Measurements from ENCODE around the gene HNF4A.

HNF4A gene

DNA sequence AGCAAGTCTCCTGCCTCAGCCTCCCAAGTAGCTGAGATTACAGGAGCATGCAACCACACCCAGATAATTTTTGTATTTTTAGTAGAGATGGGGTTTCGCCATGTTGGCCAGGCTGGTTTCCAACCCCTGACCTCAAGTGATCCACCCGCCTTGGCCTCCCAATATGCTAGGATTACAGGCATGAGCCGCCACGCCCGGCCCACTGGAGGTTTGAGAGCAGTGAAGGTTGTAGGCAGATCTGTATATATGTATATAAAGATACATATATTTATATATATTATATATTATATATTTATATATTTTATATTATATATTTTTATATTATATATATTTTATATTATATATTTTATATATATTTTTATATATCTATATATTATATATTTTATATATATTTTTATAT, 82.0 kb downstream of the HNF4A start:
- Histone ChIP-seq H3K4me1 (ENCODE audit: control insufficient read depth, insufficient read depth, low read length) (no peaks in the 10 kb centered on the region), H3K27ac (ENCODE audit: low read depth, low read length) (no peak overlapping the region), H3K36me3 (ENCODE audit: control insufficient read depth, insufficient read depth, low read length) (no peaks in the 10 kb centered on the region), H3K4me3 (ENCODE audit: low read depth, low read length) (no peak overlapping the region), H3K27me3 (ENCODE audit: control insufficient read depth, insufficient read depth, low read length) (no peaks in the 10 kb centered on the region; the same call in 1 of the 2 replicates), H3K9me3 (ENCODE audit: control insufficient read depth, insufficient read depth, low read length) (no peaks in the 10 kb centered on the region), H3K9ac (ENCODE audit: low read depth, low read length) (no peak overlapping the region)

DNA sequence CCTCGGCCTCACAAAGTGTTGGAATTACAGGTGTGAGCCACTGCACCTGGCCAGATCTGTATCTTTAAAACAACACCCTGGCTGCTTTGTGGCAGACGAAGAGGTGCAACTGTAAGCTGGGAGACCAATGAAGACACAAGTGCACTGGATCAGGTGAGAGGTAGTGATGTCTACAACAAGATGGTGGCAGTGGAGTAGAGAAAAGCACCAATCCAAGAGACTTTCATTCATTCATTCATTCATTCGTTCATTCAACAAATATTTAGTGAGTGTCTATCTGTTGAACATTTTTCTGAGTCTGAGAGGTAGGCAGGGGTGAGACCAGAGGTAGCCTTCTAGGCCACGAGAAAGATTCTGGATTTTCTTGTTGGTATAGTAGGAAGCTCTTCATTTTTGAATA, 83.3 kb downstream of the HNF4A start:
- Histone ChIP-seq H3K36me3 (ENCODE audit: control insufficient read depth, insufficient read depth, low read length) (no peaks in the 10 kb centered on the region), H3K9ac (ENCODE audit: low read depth, low read length) (no peak overlapping the region), H3K27me3 (ENCODE audit: control insufficient read depth, insufficient read depth, low read length) (no peaks in the 10 kb centered on the region; the same call in 1 of the 2 replicates), H3K9me3 (ENCODE audit: control insufficient read depth, insufficient read depth, low read length) (no peaks in the 10 kb centered on the region), H3K27ac (ENCODE audit: low read depth, low read length) (no peak overlapping the region), H3K4me1 (ENCODE audit: control insufficient read depth, insufficient read depth, low read length) (no peaks in the 10 kb centered on the region), H3K4me3 (ENCODE audit: low read depth, low read length) (no peak overlapping the region)

DNA sequence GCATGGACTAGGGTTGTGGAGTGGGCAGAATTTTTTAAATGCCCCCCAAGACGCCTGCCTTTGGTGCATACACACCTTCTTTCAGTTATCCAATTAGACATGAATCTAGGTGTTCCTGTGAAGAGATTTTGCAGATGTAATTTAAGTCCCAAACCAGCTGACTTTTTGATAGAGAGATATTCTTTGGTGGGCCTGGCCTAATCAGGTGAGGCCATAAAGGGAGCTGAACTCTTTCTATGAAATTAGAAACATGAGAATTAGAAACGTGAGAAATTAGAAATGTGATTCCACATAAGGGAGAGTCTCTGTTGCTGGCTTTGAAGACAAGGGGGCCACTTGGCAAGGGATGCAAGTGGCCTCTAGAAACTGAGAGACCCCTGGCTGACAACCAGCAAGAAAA, 83.8 kb downstream of the HNF4A start:
- Histone ChIP-seq H3K9ac (ENCODE audit: low read depth, low read length) (no peak overlapping the region), H3K4me1 (ENCODE audit: control insufficient read depth, insufficient read depth, low read length) (no peaks in the 10 kb centered on the region)

DNA sequence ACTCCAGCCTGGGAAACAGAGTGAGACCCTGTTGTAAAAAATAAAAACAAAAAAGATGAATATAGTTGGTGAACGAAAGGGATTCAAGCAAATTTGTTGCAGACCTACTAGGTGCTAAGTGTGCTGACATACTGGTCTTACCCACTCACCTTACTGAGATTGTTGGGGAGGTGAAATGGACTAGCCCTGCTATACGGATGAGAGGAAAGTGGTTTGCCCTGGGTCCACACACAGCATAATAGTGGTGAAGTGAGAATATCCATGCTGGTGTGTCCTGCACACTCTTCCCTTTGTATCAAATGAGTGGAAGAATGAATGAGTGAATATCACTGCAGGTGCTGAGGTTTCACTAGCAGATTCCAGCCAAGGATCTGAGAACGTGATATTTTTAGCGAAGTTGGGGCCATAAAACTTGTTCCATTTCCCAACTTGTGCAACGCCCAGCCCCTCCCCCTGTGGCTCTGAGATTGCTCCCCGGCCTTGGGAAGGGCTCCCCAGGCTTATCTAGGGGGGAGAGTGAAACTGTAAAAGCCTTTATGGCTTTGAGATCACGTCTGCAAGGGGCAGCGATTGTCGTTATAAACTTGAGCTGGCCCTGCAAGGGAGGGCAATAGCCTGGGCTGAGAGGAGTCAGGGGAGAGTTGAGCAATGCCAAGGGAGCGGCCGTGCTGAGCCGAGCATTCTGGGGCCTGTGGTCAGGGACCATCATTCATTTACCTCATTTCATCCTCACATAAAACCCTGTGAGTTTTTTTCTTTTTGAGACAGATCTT, 87.0 kb downstream of the HNF4A start:
- Histone ChIP-seq H3K27me3 (ENCODE audit: control insufficient read depth, insufficient read depth, low read length) (no peaks in the 10 kb centered on the region), H3K36me3 (ENCODE audit: control insufficient read depth, insufficient read depth, low read length) (no peaks in the 10 kb centered on the region), H3K9ac (ENCODE audit: low read depth, low read length) (no peak overlapping the region), H3K27ac (ENCODE audit: low read depth, low read length) (no peak overlapping the region), H3K4me3 (ENCODE audit: low read depth, low read length) (no peak overlapping the region), H3K4me1 (ENCODE audit: control insufficient read depth, insufficient read depth, low read length) (no peaks in the 10 kb centered on the region), H3K9me3 (ENCODE audit: control insufficient read depth, insufficient read depth, low read length) (no peaks in the 10 kb centered on the region)

More for the DNA sequence above, 83.8 kb downstream of the HNF4A start:
- Histone ChIP-seq H3K9me3 (ENCODE audit: control insufficient read depth, insufficient read depth, low read length) (no peaks in the 10 kb centered on the region), H3K27ac (ENCODE audit: low read depth, low read length) (no peak overlapping the region), H3K27me3 (ENCODE audit: control insufficient read depth, insufficient read depth, low read length) (no peaks in the 10 kb centered on the region), H3K36me3 (ENCODE audit: control insufficient read depth, insufficient read depth, low read length) (no peaks in the 10 kb centered on the region), H3K4me3 (ENCODE audit: low read depth, low read length) (no peak overlapping the region)

DNA sequence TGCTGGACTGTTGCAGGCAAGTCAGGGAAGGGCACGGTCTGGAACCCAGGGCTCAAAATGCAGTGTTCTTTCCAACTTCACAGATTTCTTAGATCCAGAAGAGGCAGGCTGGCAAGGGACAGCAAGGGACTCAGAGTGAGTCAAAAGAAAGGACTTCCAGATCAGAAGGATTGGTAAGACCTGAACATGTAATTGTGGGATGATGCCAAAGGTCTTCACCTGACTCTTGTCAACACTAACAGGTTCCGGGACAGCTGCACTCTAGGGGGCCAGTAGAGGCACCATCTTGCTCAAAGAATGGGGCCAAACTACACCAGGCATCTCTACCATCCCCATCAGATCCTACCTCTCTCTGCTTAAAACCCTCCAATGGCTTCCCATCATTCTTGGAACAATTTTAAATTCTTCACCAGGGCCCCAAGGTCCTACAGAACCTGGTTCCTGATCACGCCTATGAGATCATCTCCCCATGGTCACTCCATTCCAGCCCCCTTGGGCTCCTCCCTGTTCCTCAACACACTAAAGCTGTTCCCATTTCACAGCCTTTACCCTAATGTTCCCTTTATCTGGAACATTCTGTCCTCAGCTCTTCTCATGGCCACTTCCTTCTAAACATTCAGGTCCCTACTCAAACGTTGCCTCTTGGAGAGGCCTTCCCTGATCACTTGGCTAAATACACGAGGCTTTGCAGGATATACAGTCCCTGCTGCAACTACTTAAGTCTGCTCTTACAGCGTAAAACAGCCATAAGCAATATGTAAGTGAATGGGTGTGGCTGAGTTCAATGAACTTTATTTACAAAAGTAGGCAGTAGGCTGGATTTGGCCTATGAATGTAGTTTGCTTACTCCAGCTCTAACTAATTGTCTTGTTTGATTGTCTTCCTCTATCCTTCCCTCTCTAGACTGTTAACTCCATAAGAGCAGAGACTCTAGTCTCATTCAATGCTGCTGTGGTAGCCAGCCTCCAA, 90.5 kb downstream of the HNF4A start:
- Histone ChIP-seq H3K9me3 (ENCODE audit: control insufficient read depth, insufficient read depth, low read length) (no peaks in the 10 kb centered on the region), H3K4me3 (ENCODE audit: low read depth, low read length) (no peak overlapping the region), H3K27ac (ENCODE audit: low read depth, low read length) (no peak overlapping the region), H3K36me3 (ENCODE audit: control insufficient read depth, insufficient read depth, low read length) (no peaks in the 10 kb centered on the region), H3K27me3 (ENCODE audit: control insufficient read depth, insufficient read depth, low read length) (no peaks in the 10 kb centered on the region), H3K4me1 (ENCODE audit: control insufficient read depth, insufficient read depth, low read length) (no peaks in the 10 kb centered on the region), H3K9ac (ENCODE audit: low read depth, low read length) (no peak overlapping the region)

DNA sequence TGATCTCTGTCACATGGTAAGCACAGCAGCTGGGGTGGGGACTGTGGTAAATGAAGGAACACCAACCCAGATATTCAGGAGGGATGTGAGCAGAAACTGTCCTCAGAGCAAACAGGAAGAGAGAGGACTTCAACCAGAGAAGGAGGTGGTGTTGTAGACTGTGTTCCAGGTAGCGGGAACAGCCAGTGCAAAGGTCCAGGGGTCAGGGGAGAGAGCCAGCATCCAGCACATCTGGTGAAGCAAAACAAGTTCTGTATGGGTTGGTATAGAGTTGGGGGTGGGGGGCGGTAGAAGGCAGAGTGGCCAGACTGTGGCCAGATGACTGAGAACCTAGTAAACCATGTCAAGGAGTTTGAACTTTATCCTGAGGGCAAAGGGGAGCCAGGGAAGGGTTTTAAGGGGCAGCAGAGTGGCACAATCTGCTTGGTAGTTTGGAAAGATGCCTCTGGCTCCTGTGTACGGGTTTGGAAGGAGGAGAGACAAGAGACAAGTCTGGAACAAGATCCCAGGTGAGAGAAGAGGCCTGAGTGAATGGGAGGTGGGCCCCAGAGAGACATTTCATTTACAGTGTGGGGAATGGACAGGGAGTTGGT, 92.4 kb downstream of the HNF4A start:
- Histone ChIP-seq H3K27ac (ENCODE audit: low read depth, low read length) (no peak overlapping the region), H3K4me3 (ENCODE audit: low read depth, low read length) (no peak overlapping the region), H3K27me3 (ENCODE audit: control insufficient read depth, insufficient read depth, low read length) (no peaks in the 10 kb centered on the region), H3K36me3 (ENCODE audit: control insufficient read depth, insufficient read depth, low read length) (no peaks in the 10 kb centered on the region), H3K9ac (ENCODE audit: low read depth, low read length) (no peak overlapping the region), H3K9me3 (ENCODE audit: control insufficient read depth, insufficient read depth, low read length) (no peaks in the 10 kb centered on the region), H3K4me1 (ENCODE audit: control insufficient read depth, insufficient read depth, low read length) (no peaks in the 10 kb centered on the region)

DNA sequence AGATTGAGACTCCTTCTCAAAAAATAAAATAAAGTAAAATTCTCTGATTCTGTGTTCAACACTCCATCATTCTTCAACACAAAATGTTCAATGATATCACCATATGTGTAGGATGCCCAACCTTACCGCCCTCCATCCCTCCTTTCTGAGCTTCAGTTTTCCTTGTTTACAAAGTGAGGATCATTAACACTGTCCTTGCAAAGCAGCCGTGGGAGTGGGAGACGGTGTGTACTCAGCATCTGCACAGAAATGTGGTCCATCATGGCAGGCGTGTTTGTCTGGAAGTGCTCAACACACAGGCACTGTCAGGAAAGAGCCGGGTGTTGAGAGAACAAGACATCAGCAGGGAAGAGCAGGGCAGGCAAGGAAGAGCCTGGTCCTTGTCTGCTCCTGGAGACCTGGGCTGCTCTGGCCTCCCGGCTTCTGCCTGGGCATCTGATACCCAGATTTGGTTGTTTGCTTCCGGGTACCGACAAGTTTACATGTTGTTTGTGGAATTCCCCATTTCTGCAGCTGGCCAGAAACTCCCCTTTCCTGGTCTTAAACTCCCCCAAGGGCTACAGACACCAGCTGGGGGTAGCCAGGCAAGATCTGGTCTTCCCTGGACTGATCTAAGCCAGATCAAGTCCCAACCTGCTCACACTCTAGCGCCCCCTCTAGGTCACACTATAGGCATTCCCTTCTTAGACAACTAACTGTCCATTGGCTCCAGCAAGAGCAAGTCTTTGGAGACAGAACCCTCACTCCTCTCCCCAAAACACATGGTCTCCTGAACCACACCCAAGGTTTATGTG, 93.5 kb downstream of the HNF4A start:
- Histone ChIP-seq H3K4me3 (ENCODE audit: low read depth, low read length) (no peak overlapping the region), H3K9ac (ENCODE audit: low read depth, low read length) (no peak overlapping the region), H3K27ac (ENCODE audit: low read depth, low read length) (no peak overlapping the region), H3K4me1 (ENCODE audit: control insufficient read depth, insufficient read depth, low read length) (no peaks in the 10 kb centered on the region), H3K9me3 (ENCODE audit: control insufficient read depth, insufficient read depth, low read length) (no peaks in the 10 kb centered on the region), H3K27me3 (ENCODE audit: control insufficient read depth, insufficient read depth, low read length) (no peaks in the 10 kb centered on the region), H3K36me3 (ENCODE audit: control insufficient read depth, insufficient read depth, low read length) (no peaks in the 10 kb centered on the region)

DNA sequence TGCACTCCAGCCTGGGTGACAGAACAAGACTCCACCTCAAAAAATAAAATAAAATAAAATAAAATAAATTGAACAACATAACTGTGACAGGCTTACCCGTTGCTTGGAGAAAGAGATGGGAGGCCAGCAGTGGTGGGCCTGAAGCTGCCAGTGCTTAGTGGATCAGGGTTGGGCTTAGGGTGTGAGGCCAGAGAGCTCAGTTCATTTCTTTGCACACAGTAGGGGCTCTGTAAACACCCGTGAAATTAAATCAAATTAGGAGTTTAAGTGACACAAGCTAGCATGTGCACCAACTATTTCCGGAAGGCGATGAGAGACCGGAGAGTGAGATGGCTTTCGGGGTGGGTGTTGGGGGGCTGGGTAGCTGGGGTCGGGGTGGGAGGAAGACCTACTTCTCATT, 94.4 kb downstream of the HNF4A start:
- Histone ChIP-seq H3K36me3 (ENCODE audit: control insufficient read depth, insufficient read depth, low read length) (no peaks in the 10 kb centered on the region), H3K4me1 (ENCODE audit: control insufficient read depth, insufficient read depth, low read length) (no peaks in the 10 kb centered on the region), H3K27ac (ENCODE audit: low read depth, low read length) (no peak overlapping the region), H3K9ac (ENCODE audit: low read depth, low read length) (no peak overlapping the region), H3K27me3 (ENCODE audit: control insufficient read depth, insufficient read depth, low read length) (no peaks in the 10 kb centered on the region), H3K4me3 (ENCODE audit: low read depth, low read length) (no peak overlapping the region), H3K9me3 (ENCODE audit: control insufficient read depth, insufficient read depth, low read length) (no peaks in the 10 kb centered on the region)

DNA sequence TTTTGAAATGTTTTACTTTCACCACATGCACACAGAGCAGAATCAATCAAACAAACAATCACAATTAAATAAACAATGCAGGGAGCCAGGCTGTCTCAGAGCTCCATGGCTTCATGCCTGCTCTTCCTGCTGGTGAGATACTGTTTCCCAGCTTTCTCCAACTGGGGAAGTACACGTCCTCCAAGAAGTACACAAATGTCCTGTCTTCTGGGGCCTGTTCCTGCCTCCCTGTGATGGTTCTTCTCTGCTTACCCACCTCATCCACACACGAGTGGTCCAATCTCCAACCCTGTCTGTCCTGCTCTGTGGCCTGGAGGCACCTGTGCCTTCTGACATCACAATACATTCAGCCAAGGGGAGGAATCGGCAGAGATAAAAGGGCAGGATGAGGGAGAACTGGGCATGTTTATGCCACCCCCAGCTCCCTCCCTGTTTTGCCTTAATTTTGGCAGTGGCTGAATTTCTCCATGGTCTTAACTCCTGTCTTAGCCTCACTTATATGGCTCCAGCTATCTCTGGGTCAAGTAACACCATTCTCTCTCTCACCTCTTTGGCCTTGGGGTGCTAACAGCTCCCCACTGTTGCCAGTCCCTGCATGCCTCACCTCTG, 94.9 kb downstream of the HNF4A start:
- H3K36me3 ChIP-seq (ENCODE audit: control insufficient read depth, insufficient read depth, low read length): no peaks in the 10 kb centered on the region
- H3K27me3 ChIP-seq (ENCODE audit: control insufficient read depth, insufficient read depth, low read length): no peaks in the 10 kb centered on the region
- no peaks in the 10 kb centered on the region for H3K4me1 ChIP-seq (ENCODE audit: control insufficient read depth, insufficient read depth, low read length)
- H3K9me3 ChIP-seq (ENCODE audit: control insufficient read depth, insufficient read depth, low read length): no peaks in the 10 kb centered on the region
- H3K4me3 ChIP-seq (ENCODE audit: low read depth, low read length): no peak overlapping the region
- no peak overlapping the region for H3K9ac ChIP-seq (ENCODE audit: low read depth, low read length)
- no peak overlapping the region for H3K27ac ChIP-seq (ENCODE audit: low read depth, low read length)

DNA sequence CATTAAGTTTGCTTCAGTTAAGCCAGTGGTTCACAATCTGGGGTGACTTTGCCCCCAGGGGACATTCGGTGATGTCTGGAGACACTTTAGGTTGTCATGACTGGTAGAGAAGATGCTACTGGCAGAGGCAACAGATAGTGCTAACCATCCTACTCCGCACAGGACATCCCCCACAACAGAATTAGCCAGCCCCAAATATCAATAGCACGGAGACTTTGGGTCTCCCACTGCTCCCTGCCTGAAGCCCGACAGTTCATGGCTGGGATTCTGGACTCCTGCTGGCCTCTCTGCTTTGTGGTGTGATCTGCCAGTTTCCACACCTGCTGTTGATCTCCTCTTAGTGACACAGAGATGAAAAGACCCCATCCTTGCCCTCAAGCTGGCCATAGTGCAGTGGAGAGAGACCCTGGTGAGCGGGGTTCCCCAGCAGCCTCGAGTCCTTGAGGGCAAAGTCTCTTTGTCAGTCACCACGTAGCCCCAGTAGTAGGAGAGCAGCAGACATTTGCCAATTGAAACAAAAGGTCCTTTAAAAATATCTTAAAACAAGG, 95.5 kb downstream of the HNF4A start:
- Histone ChIP-seq H3K9ac (ENCODE audit: low read depth, low read length) (no peak overlapping the region), H3K36me3 (ENCODE audit: control insufficient read depth, insufficient read depth, low read length) (no peaks in the 10 kb centered on the region), H3K4me1 (ENCODE audit: control insufficient read depth, insufficient read depth, low read length) (no peaks in the 10 kb centered on the region), H3K27ac (ENCODE audit: low read depth, low read length) (no peak overlapping the region), H3K4me3 (ENCODE audit: low read depth, low read length) (no peak overlapping the region), H3K27me3 (ENCODE audit: control insufficient read depth, insufficient read depth, low read length) (no peaks in the 10 kb centered on the region), H3K9me3 (ENCODE audit: control insufficient read depth, insufficient read depth, low read length) (no peaks in the 10 kb centered on the region)
